Prostate gland (tissue), 2 donors: ENCODE data around the gene DHX9.

ENCODE experiments used
- POLR2A ChIP-seq: fragments of 450-650 bp; IDR thresholded peaks from one replicate; pipeline ENCODE4 v1.6.1; 2016; ENCODE audit warnings: antibody characterized with exemption, mild to moderate bottlenecking
- POLR2AphosphoS5 ChIP-seq: sonication (generic); formaldehyde crosslinking; IDR thresholded peaks from one replicate; pipeline ENCODE4 v1.6.1; 2017; ENCODE audit warnings: antibody characterized with exemption
- TF ChIP-seq, protein P1 (sequence below), 4 experiments: fragments of 200-600 bp in 2 of 4; fragments of 450-650 bp in 2 of 4; sonication (generic) in 2 of 4; IDR thresholded peaks; 1 replicate in 3 of 4; 2 replicates in 1 of 4; pipeline ENCODE4 v1.5.1; 2016 to 2019; ENCODE audit warnings: antibody characterized with exemption in 4 of 4, mild to moderate bottlenecking in 2 of 4, moderate library complexity in 2 of 4

DNA sequence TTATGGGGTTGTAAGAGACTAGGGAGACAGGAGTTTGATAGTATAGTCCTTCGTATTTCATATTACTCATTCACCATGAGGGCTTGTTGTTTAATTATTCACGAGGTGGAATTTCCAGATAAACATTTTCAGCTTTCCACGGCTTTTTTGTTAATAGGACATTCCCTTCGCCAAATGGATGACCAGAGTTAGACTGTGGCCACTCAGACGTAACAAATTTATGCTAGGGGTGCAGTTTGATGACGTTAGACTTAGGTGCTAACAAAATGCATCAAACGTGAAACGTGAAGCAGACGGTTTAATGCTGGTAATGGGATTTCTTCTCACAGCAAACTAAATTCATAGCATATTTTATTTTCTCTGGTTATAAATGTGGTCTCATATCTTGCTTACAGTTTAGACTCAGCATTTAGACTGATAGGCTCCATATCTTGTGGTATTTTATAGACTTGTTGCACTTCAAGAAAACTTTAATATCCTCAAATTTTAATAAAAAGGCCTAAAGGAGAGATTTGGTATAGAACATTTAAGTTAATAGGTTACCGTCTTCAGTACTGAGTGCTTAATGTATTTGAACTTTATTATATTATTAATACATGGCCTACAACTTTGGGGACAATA lies 2.3 kb downstream of the DHX9 start:
- TF ChIP-seq, protein P1, sequence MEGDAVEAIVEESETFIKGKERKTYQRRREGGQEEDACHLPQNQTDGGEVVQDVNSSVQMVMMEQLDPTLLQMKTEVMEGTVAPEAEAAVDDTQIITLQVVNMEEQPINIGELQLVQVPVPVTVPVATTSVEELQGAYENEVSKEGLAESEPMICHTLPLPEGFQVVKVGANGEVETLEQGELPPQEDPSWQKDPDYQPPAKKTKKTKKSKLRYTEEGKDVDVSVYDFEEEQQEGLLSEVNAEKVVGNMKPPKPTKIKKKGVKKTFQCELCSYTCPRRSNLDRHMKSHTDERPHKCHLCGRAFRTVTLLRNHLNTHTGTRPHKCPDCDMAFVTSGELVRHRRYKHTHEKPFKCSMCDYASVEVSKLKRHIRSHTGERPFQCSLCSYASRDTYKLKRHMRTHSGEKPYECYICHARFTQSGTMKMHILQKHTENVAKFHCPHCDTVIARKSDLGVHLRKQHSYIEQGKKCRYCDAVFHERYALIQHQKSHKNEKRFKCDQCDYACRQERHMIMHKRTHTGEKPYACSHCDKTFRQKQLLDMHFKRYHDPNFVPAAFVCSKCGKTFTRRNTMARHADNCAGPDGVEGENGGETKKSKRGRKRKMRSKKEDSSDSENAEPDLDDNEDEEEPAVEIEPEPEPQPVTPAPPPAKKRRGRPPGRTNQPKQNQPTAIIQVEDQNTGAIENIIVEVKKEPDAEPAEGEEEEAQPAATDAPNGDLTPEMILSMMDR (IDR thresholded peaks at IDR 0.05): no peak
- TF ChIP-seq POLR2A: no peak
- TF ChIP-seq POLR2AphosphoS5: no peak
